GM21381 (cell line): ENCODE measurements around the gene CAMK2B.

Experiments used
- ATAC-seq: cut with Tn5 transposase; IDR thresholded peaks from one replicate; pipeline ENCODE4 v1.9.1; 2021; ENCODE audit warnings: mild to moderate bottlenecking, moderate library complexity; ENCODE audit not compliant: unreplicated experiment

The CAMK2B gene

GRCh38 chr7:44287488-44288380 is 37.7 kb downstream of the CAMK2B start:
- ATAC-seq = no peak

- ATAC-seq = no peak
Measured at GRCh38 chr7:44286618-44287487, 38.5 kb downstream of the CAMK2B start.

- no peak for ATAC-seq
Measured at GRCh38 chr7:44286182-44286617, 39.2 kb downstream of the CAMK2B start.

GRCh38 chr7:44285561-44285960 is 39.8 kb downstream of the CAMK2B start:
- ATAC-seq = no peak

- ATAC-seq = no peak
Measured at GRCh38 chr7:44284881-44285541, 40.4 kb downstream of the CAMK2B start.

- no peak for ATAC-seq
Measured at GRCh38 chr7:44284216-44284615, 41.2 kb downstream of the CAMK2B start.

- no peak for ATAC-seq
Measured at GRCh38 chr7:44283381-44284211, 41.8 kb downstream of the CAMK2B start.

GRCh38 chr7:44282601-44283171 is 42.7 kb downstream of the CAMK2B start:
- ATAC-seq = no peak

- ATAC-seq = no peak
Measured at GRCh38 chr7:44281811-44282600, 43.4 kb downstream of the CAMK2B start.

GRCh38 chr7:44280993-44281721 is 44.2 kb downstream of the CAMK2B start:
- no peak for ATAC-seq

GRCh38 chr7:44280636-44280992 is 44.8 kb downstream of the CAMK2B start:
- no peak for ATAC-seq

GRCh38 chr7:44279731-44280505 is 45.5 kb downstream of the CAMK2B start:
- ATAC-seq = no peak

- no peak for ATAC-seq
Measured at GRCh38 chr7:44279286-44279685, 46.1 kb downstream of the CAMK2B start.

- no peak for ATAC-seq
Measured at GRCh38 chr7:44278451-44279161, 46.8 kb downstream of the CAMK2B start.

- ATAC-seq = no peak
Measured at GRCh38 chr7:44277851-44278250, 47.5 kb downstream of the CAMK2B start.

- ATAC-seq = no peak
Measured at GRCh38 chr7:44277391-44277790, 48.0 kb downstream of the CAMK2B start.

- ATAC-seq = no peak
Measured at GRCh38 chr7:44276571-44277221, 48.7 kb downstream of the CAMK2B start.
